Measurements from ENCODE around the gene TMEM271.
"Not testable (repeated sequence)": the region's sequence is repeated elsewhere in the genome, so short reads cannot be mapped to it uniquely, and the experiment has no call there.

TMEM271 gene

GRCh38 chr4:561426-561825 is 14.7 kb downstream of the TMEM271 start:
- DNase-seq = no peak

- no peak for DNase-seq
These were observed 15.3 kb downstream of the TMEM271 start for GRCh38 chr4:560731-561291.

- no peak for DNase-seq
These were observed 16.0 kb downstream of the TMEM271 start for GRCh38 chr4:560061-560460.

- DNase-seq = no peak
These were observed 20.4 kb downstream of the TMEM271 start for GRCh38 chr4:555566-556275.

- DNase-seq = not testable (repeated sequence)
These were observed 21.2 kb downstream of the TMEM271 start for GRCh38 chr4:554793-555320.

- no peak for DNase-seq
These were observed 24.1 kb downstream of the TMEM271 start for GRCh38 chr4:552019-552418.

GRCh38 chr4:550268-550667 is 25.8 kb downstream of the TMEM271 start:
- DNase-seq = not testable (repeated sequence)

GRCh38 chr4:548976-549375 is 27.1 kb downstream of the TMEM271 start:
- no peak for DNase-seq

GRCh38 chr4:545612-546011 is 30.5 kb downstream of the TMEM271 start:
- no peak for DNase-seq

- no peak for DNase-seq
These were observed 31.5 kb downstream of the TMEM271 start for GRCh38 chr4:544386-545105.

GRCh38 chr4:541271-541670 is 34.8 kb downstream of the TMEM271 start:
- DNase-seq = no peak

- no peak for DNase-seq
These were observed 37.5 kb downstream of the TMEM271 start for GRCh38 chr4:538542-539142.

- DNase-seq = no peak
These were observed 38.4 kb downstream of the TMEM271 start for GRCh38 chr4:537436-538264.

GRCh38 chr4:536351-536972 is 39.6 kb downstream of the TMEM271 start:
- no peak for DNase-seq

- no peak for DNase-seq
These were observed 40.2 kb downstream of the TMEM271 start for GRCh38 chr4:535924-536281.

GRCh38 chr4:535181-535923 is 40.7 kb downstream of the TMEM271 start:
- DNase-seq = no peak

GRCh38 chr4:534576-535151 is 41.4 kb downstream of the TMEM271 start:
- DNase-seq = no peak

- DNase-seq = no peak
These were observed 42.0 kb downstream of the TMEM271 start for GRCh38 chr4:534101-534575.

- DNase-seq = no peak
These were observed 42.6 kb downstream of the TMEM271 start for GRCh38 chr4:533318-534100.
